GM21423 (cell line): Measurements from ENCODE around the gene TECR.
"Not testable (repeated sequence)": the region's sequence is repeated elsewhere in the genome, so short reads cannot be mapped to it uniquely, and the experiment has no call there.

ENCODE experiments used
- ATAC-seq: cut with Tn5 transposase; IDR thresholded peaks from one replicate; pipeline ENCODE4 v1.9.1; 2021; ENCODE audit warnings: mild to moderate bottlenecking, moderate library complexity; ENCODE audit not compliant: unreplicated experiment

TECR gene

DNA sequence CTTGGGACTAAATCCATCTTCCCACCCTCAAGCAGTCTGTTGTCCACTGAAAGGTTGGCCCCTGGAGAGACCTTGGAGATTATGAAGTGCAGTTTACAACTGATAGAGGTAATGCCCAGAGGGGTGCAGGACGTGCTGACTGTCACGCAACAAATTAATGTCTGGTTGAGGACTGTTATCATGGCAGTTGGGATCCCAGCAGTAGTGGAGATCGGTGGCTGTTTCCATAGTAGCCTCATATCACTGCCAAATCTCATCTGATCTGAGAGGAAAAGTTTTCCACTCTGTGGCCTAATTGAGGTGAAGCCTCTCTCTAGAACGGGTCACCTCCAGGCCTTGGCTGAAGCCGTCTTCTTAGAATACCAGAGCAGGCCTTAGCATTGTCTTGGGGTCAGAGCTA is 4.1 kb downstream of the TECR start:
- ATAC-seq = no peak

DNA sequence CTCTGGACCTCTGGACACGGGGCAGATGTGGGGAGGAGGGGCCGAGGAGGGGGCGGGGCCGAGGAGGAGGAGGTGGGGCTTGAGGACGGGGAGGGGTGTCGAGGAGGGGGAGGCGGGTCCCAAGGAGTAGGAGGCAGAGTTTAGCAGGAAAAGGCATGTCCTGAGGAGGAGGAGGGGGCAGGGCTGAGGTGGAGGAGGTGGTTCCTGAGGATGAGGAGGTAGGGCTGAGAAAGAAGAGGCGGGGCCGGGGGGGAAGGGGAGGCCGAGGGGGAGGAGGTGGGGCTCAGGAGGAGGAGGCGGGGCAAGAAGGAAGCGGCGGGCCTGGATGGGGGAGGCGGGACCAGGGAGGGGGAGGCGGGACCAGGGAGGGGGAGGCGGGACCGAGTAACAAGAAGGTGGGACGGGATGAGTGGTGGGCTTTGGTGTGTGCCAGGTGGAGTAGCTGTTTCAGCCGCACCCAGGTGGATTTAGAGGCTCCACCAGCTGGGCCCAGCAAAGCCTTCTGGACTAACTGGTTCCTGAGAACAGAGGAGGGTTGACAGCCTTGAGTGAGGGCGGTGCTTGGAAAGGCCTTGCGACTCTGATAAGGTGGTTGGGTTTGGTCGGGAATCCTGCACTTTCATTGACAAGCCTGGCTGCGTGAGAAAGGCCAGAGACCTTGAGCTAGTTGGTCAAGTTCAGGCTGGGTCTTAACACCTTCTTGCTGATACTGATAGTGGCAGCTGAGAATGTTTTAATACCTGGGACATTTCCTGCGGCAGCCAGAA is 7.7 kb downstream of the TECR start:
- no peak for ATAC-seq

DNA sequence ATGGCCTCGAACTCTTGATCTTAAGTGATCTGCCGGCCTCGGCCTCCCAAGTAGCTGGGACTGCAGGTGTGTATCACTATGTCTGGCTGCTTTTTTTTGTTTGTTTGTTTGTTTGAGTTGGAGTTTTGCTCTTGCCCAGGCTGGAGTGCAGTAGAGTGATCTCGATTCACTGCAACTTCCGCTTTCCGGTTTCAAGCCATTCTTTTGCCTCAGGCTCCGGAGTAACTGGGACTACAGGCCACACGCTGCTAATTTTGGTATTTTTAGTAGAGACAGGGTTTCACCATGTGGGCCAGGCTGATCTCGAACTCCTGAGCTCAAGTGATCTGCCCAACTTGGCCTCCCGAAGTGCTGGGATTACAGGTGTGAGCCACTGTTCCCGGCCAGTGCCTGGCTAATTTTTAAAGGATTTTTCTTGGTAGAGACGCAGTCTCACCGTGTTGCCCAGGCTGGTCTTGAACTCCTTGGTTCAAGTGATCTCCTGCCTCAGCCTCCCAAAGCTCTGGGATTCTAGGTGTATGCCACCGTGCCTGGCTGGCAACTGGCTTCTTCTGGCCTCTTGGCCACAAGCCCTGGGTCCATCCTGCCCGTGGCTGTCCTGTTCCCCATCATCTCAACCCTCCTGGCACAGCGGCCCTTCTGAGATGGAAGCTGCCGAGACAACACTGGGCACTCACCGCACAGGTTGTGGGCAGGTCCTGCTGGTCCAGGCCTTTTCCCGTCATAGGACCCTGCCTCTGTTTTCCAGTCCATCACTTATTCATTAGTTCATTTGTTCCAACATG is 11.5 kb downstream of the TECR start:
- ATAC-seq = no peak

DNA sequence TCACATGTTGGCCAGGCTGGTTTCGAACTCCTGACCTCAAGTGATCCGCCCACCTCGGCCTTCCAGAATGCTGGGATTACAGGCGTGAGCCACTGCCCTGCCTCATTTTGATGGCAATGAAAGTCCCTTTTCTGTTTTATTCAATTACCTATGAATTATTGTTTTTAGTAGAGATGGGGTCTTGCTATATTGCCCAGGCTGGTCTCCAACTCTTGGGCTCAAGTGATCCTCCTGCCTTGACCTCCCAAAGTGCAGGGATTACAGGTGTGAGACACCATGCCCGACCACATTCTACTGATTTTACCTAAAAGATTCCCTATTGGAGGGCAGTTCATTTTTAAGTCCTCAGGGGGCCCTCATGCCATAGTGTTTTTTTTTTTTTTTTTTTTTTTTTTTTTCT is 12.6 kb downstream of the TECR start:
- not testable (repeated sequence) for ATAC-seq

DNA sequence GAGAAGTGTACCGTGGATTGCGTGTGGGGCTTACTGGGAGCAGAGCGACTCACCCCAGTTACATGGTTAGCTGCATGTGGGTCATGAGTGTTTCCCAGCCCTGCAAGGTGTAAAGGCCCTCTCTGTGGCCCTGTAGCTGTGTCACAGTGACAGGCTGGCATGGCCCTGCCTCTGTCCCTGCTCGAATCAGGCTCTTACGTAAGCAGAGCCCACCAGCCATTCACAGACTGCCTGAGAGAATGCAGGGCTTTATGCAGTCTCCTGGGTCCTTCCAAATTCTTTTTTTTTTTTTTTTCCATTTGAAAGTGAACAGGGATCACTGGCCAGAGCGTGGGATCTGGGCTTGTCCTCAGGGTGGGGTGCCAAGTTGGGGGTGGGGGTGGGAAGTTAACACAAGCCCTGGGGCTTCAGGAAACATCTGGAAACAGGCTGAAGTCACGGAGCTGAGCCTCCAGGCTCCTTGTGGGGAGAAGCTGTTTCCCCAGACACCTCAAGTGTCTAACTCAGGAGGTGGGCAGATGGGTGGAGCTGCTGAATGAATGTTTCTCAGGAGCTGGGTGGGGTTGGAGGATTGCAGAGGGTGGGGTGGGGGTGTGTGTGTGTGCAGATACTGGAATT is 13.4 kb downstream of the TECR start:
- no peak for ATAC-seq

DNA sequence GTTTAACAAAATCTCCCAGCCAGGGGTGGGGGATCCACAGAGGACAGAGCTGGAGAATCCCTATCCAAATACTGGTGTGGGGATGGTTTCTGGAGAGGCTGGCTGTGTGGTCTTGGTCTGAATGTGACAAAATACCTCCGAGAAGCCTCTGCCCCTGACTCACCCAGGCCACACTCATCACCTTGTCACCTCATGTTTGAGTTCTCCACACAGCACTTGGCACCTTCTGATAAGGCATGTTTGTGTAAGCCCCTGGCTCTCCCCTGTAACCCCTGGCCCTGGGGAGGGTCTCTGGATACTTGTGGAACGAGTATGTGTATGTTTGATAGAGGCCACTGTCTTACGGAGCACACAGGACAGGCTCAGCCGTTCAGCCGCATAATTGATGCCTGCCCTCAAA is 14.7 kb downstream of the TECR start:
- ATAC-seq = no peak

DNA sequence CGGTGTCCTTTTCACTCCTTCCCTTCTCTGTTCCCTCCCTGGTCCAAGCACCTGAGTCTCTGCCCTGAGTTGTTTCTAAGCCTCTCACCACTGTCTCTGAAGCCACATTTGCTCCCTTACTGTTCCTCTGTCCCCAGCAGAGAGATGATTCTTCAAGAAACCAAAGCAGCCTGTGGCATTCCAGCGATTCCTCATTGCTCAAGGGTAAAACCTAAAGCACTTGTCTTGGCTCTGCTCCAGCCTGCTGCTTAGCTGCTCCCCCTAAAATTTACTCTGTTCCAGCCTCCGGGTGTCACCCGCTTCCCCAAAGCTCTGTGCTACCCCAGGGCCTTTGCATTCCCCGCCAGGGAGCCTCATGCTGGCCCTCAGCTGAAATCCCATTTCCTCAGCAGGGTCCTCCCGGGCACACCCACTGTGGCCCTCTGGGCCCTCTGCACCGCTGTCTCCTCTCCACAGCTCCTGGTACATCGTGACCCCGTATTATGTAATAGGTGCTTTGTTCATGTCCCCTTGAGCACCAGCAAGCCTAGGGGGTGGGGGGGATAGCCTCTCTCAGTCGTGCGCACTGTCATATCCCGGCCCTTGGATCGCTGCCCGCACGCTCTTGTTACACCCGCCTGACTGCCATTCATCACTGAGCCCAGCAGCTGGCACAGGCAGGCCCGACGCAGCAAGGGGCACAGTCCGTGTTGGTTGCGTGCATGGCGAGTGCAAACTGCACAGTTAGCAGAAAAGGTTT is 15.8 kb downstream of the TECR start:
- ATAC-seq = no peak

DNA sequence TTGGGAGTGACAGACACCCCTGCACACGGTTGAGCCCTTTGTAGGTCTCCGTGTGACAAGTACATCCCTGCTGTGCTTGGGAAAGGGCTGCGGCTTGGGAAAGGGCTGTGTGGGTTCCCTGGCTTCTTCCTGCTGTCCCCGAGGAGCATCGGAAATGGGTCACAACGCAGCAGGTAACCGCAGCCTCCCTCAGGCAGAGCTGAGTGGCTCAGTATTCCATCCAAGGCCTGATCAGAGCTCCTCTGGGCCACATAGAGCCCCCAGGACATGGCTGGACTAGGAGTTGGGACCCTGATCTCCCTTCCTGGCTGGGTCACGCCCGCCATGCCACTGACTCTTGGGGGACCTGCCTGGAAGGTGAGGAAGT is 16.3 kb downstream of the TECR start:
- no peak for ATAC-seq

DNA sequence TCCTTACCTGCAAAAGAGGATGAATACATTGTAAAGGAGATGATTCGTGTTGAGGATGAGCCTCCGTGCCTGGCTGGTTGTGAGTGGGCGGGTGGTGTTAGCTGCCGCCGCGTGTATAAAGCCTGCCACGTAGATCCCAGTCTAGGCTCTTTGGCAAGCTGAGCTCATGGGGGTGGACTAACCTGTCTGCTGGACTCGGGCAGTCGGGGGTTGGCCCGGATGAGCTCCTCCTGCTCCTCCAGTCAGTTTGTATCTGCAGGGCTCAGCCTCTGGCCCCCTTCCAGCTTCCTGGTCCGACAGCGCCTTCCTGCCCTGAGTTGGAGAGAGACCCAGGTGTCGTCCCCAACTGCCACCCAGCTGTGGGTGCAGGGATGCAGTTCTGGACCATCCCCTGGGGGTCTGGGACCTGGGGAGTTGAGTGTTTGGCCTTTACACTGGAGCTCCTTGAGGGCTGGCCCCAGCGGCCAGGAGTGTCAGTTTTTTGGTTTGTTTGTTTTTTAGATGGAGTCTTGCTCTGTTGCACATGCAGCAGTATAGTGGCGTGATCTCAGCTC is 20.9 kb downstream of the TECR start:
- ATAC-seq = no peak

DNA sequence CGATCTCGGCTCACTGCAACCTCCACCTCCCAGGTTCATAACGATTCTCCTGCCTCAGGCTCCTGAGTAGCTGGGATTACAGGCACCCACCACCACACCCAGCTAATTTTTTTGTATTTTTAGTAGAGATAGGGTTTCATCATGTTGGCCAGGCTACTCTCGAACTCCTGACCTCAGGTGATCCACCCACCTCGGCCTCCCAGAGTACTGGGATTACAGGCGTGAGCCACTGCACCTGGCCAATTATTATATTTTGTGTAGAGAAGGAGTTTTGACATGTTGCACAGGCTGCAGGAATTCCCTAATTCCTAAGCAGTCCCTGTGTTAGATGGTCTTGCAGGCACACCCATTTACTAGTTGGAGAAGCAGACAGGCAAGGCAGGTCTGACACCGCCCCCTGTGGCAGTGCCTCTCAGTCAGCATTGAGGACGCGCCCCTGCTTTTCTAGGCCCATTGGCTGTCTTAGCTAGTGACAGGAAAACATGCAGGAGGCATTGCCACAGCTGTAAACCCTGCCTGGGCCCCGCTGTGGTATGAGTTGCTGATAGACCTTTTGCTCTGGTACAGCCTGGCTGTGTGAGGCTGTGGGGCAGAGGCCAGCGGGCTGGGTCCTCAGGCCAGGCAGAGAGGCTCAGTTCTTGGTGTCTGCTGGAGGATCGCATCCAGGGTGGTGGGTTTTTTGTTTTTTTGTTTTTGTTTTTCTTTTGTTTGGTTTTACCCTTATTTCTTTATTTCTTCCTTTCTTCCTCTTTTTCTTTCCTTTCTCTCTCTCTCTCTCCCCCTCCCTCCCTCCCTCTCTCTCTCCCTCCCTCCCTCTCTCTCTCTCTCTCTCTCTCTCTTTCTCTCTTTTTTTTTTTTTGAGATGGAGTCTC is 22.0 kb downstream of the TECR start:
- not testable (repeated sequence) for ATAC-seq

DNA sequence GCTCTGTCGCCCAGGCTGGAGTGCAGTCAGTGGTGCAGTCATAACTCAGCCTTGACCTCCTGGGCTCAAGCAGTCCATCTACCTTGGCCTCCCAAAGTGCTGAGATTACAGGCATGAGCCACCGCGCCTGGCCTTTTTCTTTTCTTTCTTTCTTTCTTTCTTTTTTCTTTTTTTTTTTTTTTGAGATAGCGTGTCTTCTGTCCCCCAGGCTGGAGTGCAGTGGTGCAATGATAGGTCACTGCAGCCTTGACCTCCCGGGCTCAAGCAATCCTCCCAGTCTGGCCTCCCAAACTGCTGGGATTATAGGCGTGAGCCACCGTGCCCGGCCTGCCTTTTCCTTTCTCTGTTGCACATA is 22.6 kb downstream of the TECR start:
- ATAC-seq = not testable (repeated sequence)

DNA sequence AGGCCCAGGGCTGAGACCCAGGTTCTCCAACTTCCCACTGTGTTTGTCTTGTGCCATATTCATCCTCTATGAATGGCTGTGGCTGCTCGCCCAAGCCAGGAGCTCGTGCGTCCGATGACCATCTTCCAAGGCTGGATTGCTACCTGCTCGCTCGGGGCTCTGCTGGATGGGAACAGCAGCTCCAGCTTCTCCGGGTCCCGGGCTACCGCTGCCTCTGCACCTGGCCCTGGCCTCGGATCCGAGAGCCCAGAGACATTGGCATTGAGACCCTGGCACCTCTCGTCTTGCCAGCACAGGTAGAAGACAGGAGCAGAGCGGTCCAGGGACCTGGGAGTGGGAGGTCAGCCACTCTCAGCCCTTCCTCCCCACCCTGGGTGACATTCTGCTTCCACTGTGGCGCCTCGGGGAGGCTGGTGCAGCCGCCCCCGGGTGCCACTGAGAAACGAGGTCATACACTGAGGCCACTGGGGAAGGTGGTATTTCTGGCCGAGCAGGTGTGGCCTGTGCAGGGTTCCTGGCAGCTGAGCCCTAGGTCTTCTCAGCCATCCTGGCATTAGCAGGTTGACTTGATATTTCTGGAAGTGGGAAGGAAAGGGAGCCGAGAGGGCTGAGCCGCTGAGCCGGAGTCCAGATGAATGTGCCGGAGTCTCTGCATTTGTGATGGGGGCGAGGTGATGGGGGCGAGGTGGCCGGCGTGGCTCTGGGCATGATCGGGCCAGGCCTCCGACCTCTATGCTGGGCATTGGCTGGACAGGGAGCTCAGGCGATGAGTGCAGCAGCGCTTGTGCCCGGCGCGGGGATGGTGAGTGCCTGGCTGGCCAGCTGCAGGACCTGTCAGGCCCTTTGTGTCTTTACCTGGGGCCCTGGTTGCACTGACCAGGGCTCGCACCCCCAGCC is 23.9 kb downstream of the TECR start:
- ATAC-seq = no peak

DNA sequence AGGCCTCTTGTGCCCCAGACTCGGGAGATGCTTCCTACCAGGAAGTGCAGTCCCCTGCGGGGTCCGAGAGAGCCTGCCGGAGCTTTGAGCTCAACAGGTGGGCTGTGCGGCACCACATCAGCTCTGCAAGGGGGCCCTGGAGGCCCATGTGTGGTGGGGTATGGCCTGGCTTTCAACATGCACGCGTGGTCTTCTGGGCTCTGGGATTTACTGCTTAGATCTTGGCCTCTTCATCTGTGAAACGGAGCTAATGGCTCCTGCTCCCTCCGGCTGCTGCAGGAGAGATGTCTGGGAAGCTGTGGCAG is 24.5 kb downstream of the TECR start:
- ATAC-seq = no peak

DNA sequence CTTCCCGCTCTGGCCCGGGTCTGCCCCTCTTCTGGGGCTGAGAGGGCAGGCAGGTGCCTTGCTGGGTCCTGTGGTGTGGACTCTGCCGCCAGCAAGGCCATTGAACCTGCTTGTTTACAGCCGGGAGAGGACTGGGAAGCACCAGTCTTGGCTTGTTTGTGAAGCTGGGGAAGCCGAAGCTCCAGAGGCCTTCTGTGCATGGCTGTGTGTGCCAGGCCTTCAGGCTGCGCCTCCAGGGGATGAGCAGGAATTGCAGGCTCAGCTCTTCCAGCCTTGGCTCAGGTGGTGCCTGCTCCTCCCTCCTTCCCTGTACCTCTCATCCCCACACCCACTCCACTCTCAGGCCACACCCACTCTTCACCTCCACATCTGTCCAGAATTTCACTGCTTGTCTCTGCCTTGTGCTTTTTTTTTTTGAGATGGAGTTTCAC is 25.0 kb downstream of the TECR start:
- ATAC-seq = no peak

DNA sequence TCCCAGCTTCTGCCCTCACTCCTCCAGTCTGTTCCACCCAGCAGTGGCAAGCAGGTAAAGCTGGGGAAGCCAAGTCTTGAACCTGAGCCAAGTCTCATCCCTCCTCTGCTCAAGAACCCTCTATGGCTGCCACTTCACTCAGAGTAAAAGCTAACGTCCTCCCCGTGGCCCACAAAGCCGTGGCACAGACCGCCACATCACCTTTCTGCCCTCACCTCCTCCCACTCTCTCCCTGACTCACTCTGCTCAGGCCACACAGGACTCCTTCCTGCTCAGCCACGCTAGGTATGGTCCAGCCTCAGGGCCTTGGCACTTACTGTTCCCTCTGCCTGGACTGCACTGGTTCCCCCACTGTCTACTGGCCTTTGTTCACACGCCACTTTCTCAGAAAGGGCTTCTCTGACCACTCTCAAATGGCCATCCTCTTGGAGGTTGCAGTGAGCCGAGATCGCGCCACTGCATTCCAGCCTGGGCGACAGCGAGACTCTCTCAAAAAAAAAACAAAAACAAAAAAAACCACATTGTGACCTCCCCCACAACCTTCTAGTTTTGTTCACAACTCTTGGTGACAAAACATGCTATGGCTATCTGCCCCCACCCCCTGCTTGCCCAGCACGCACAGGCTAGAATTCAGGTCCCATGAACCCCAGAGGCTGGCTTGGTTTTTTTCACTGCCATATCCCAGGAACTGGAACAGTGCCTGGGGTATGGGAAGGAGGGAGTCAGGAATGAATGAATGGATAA is 26.7 kb downstream of the TECR start:
- ATAC-seq = no peak

DNA sequence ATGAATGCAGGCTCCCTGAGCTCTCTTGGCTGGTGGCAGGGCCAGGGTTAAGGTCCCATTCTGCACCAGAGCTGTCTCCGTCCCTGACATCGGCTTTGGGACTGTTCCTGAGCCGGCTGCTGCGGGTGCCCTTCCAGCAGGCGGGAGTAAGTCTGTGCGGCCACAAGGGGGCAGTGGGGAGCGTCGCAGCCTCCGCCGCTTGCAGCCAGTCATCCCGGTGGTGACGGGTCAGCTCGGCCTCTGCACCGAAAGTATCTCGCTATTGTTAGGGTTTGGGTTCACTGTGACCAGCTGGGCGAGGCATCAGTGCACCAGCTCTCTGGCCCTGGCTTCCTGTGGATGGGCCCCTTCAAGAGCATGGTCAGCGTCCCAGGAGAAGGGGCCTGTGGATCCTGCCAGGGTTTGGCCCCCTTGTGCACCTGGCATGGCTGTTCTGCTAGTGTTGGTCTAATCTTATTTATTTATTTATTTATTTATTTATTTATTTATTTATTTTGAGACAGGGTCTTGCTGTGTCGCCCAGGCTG is 27.3 kb downstream of the TECR start:
- ATAC-seq = no peak

DNA sequence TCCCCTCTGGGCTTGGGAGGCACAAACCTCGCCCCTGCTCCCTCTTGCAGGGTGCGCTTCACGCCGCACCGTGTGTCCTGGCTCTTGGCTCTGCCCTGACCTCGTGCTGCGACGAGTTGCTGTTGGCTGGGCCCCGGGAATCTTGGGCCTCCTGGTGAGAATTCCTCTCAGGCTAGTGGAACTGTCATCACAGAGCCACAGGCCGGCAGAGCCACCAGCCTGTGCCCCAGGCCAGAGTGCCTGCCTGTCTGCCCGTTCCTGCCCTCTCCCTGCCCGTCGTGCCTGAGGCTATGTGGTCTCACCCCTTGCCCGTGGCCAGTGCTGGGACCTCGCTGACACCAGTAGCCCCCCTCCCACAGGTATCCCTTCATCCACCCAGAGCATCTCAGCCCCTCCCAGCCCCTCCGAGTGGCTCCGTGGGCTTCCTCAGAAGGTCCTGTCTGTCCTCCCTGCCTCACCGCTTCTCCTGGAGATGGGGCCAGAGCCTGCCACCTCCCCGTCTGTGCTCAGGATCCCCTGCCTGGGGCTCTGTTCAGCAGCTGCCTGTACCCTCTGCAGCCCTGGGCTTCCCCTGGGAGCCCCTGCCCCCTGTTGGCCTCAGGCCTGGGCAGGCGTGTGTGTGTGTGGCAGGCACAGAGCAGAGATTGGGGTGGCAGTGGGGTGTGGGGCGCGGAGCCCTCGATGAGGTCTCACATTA is 29.1 kb downstream of the TECR start:
- ATAC-seq = no peak
